ENCODE data around the gene LINGO3. TPM values are rescaled to one million over a fixed set of nuclear protein-coding genes. Genes with fewer than 3 reads are reported as not detected.
A peak's percentile ranks its signal among the peaks of the same experiment; 100 is the strongest.

Gene LINGO3
- total RNA-seq, 1 donor from 2014 or later: not detected

GRCh38 chr19:2327773-2328400 lies 19.9 kb upstream of the LINGO3 start:
- Histone ChIP-seq H3K4me3 (peak overlapping the region; percentile 64 to 88), H3K27ac (no peak overlapping the region), H3K4me1 (peaks cover 58% of the 10 kb centered on the region), H3K27me3 (no peaks in the 10 kb centered on the region), H3K9me3 (no peaks in the 10 kb centered on the region), H3K36me3 (peaks cover 0 to 15% of the 10 kb centered on the region in 2 donors)
- no peak for TF ChIP-seq POLR2AphosphoS5 (IDR thresholded peaks at IDR 0.05; ENCODE audit: insufficient read depth in 1 of 2, low read depth in 1 of 2)
- no peak for TF ChIP-seq CTCF (IDR thresholded peaks at IDR 0.05)
- no peak for TF ChIP-seq POLR2A (IDR thresholded peaks at IDR 0.05)
- no peak for DNase-seq (ENCODE audit: extremely low spot score in 2 of 2)
- intact Hi-C loops (cut with DNase I): no loop called here

GRCh38 chr19:2326699-2327360 lies 18.9 kb upstream of the LINGO3 start:
- Histone ChIP-seq H3K4me3 (peak overlapping the region; percentile 64 to 88), H3K27me3 (no peaks in the 10 kb centered on the region), H3K36me3 (peaks cover 0 to 18% of the 10 kb centered on the region in 2 donors), H3K4me1 (peaks cover 47% of the 10 kb centered on the region), H3K9me3 (no peaks in the 10 kb centered on the region), H3K27ac (no peak overlapping the region)
- TF ChIP-seq POLR2A (IDR thresholded peaks at IDR 0.05) (no peak), POLR2AphosphoS5 (IDR thresholded peaks at IDR 0.05; ENCODE audit: insufficient read depth in 1 of 2, low read depth in 1 of 2) (no peak), CTCF (IDR thresholded peaks at IDR 0.05) (no peak)
- no peak for DNase-seq (ENCODE audit: extremely low spot score in 2 of 2)
- intact Hi-C loops (cut with DNase I): no loop called here

- H3K36me3 ChIP-seq: peaks cover 0 to 25% of the 10 kb centered on the region in 2 donors
- H3K4me3 ChIP-seq: no peak overlapping the region
- DNase-seq (ENCODE audit: extremely low spot score in 2 of 2): no peak
- no peak overlapping the region for H3K27ac ChIP-seq
- H3K9me3 ChIP-seq: no peaks in the 10 kb centered on the region
- H3K4me1 ChIP-seq: peaks cover 35% of the 10 kb centered on the region
- TF ChIP-seq CTCF (IDR thresholded peaks at IDR 0.05) (no peak), POLR2A (IDR thresholded peaks at IDR 0.05) (no peak), POLR2AphosphoS5 (IDR thresholded peaks at IDR 0.05; ENCODE audit: insufficient read depth in 1 of 2, low read depth in 1 of 2) (no peak)
- H3K27me3 ChIP-seq: no peaks in the 10 kb centered on the region
- intact Hi-C loops (cut with DNase I): no loop called here
These were observed 17.5 kb upstream of the LINGO3 start for GRCh38 chr19:2325281-2326046.

- Histone ChIP-seq H3K4me3 (no peak overlapping the region), H3K9me3 (no peaks in the 10 kb centered on the region), H3K36me3 (peaks cover 0 to 25% of the 10 kb centered on the region in 2 donors), H3K27me3 (no peaks in the 10 kb centered on the region), H3K4me1 (peaks cover 24% of the 10 kb centered on the region), H3K27ac (no peak overlapping the region)
- intact Hi-C loops (cut with DNase I): no loop called here
- DNase-seq (ENCODE audit: extremely low spot score in 2 of 2): no peak
- TF ChIP-seq POLR2A (IDR thresholded peaks at IDR 0.05) (no peak), CTCF (IDR thresholded peaks at IDR 0.05) (no peak), POLR2AphosphoS5 (IDR thresholded peaks at IDR 0.05; ENCODE audit: insufficient read depth in 1 of 2, low read depth in 1 of 2) (no peak)
These were observed 16.4 kb upstream of the LINGO3 start for GRCh38 chr19:2324220-2324948.
